Measurements from ENCODE around the gene KANK2.

The KANK2 gene

GRCh38 chr19:11197291-11198174, at the start of gene KANK2:
KANK2 (minus strand) TSS chr19:11197545; CDS start chr19:11194511, 3,034 bp downstream.
- peak within 1 kb of the TSS; percentile 67 for H3K4me3 ChIP-seq (ENCODE audit: low read length)
- no peak for TF ChIP-seq ZNF274 (IDR thresholded peaks at IDR 0.05; ENCODE audit: low read depth, low read length)

GRCh38 chr19:11246941-11247340, 49.6 kb upstream of the KANK2 start:
- no peak overlapping the region for H3K4me3 ChIP-seq (ENCODE audit: low read length)
- TF ChIP-seq ZNF274 (IDR thresholded peaks at IDR 0.05; ENCODE audit: low read depth, low read length), result no peak

- H3K4me3 ChIP-seq (ENCODE audit: low read length), result no peak overlapping the region
- TF ChIP-seq ZNF274 (IDR thresholded peaks at IDR 0.05; ENCODE audit: low read depth, low read length), result no peak
Observed at GRCh38 chr19:11244846-11245589, 47.7 kb upstream of the KANK2 start.

- no peak for TF ChIP-seq ZNF274 (IDR thresholded peaks at IDR 0.05; ENCODE audit: low read depth, low read length)
- no peak overlapping the region for H3K4me3 ChIP-seq (ENCODE audit: low read length)
Observed at GRCh38 chr19:11243798-11244169, 46.4 kb upstream of the KANK2 start.

- no peak overlapping the region for H3K4me3 ChIP-seq (ENCODE audit: low read length)
Observed at GRCh38 chr19:11242864-11243797, 45.8 kb upstream of the KANK2 start.

GRCh38 chr19:11242025-11242424, 44.7 kb upstream of the KANK2 start:
- no peak overlapping the region for H3K4me3 ChIP-seq (ENCODE audit: low read length)
- TF ChIP-seq ZNF274 (IDR thresholded peaks at IDR 0.05; ENCODE audit: low read depth, low read length), result no peak

More at GRCh38 chr19:11242864-11243797, 45.8 kb upstream of the KANK2 start:
- TF ChIP-seq ZNF274 (IDR thresholded peaks at IDR 0.05; ENCODE audit: low read depth, low read length), result no peak

GRCh38 chr19:11240008-11240444, 42.7 kb upstream of the KANK2 start:
- TF ChIP-seq ZNF274 (IDR thresholded peaks at IDR 0.05; ENCODE audit: low read depth, low read length), result no peak
- no peak overlapping the region for H3K4me3 ChIP-seq (ENCODE audit: low read length)

GRCh38 chr19:11239377-11240000, 42.1 kb upstream of the KANK2 start, which contains the start of gene ANGPTL8:
ANGPTL8 (plus strand) TSS chr19:11239619; CDS start chr19:11239638, 19 bp downstream.
- TF ChIP-seq ZNF274 (IDR thresholded peaks at IDR 0.05; ENCODE audit: low read depth, low read length), result no peak
- H3K4me3 ChIP-seq (ENCODE audit: low read length), result no peak within 1 kb of the TSS

GRCh38 chr19:11238781-11239376, 41.5 kb upstream of the KANK2 start:
- no peak for TF ChIP-seq ZNF274 (IDR thresholded peaks at IDR 0.05; ENCODE audit: low read depth, low read length)
- no peak overlapping the region for H3K4me3 ChIP-seq (ENCODE audit: low read length)

- TF ChIP-seq ZNF274 (IDR thresholded peaks at IDR 0.05; ENCODE audit: low read depth, low read length), result no peak
- H3K4me3 ChIP-seq (ENCODE audit: low read length), result no peak overlapping the region
Observed at GRCh38 chr19:11238041-11238440, 40.7 kb upstream of the KANK2 start.

- TF ChIP-seq ZNF274 (IDR thresholded peaks at IDR 0.05; ENCODE audit: low read depth, low read length), result no peak
- no peak overlapping the region for H3K4me3 ChIP-seq (ENCODE audit: low read length)
Observed at GRCh38 chr19:11237321-11237720, 40.0 kb upstream of the KANK2 start.

- no peak overlapping the region for H3K4me3 ChIP-seq (ENCODE audit: low read length)
- no peak for TF ChIP-seq ZNF274 (IDR thresholded peaks at IDR 0.05; ENCODE audit: low read depth, low read length)
Observed at GRCh38 chr19:11236324-11237301, 39.3 kb upstream of the KANK2 start.

Data from GM08714 (cell line).